HepG2 (cell line): ENCODE results near the gene PTPRM. TPM values are rescaled to one million over a fixed set of nuclear protein-coding genes. Genes with fewer than 3 reads are reported as not detected.

Experiments used
- ATAC-seq: fragments of 200-7000 bp; cut with Tn5 transposase; 3 replicates; pipeline ENCODE4 v1.9.1; 2020; ENCODE audit warnings: mild to moderate bottlenecking, moderate library complexity
- BruUV-seq: library from RNA; stranded (reverse); fragments of 400-500 nt; replicated peaks from 2 replicates; lab custom pipeline; 2021; lab: Mats Ljungman, UMichigan
- CTCF ChIA-PET: fragments of 300-600 bp; formaldehyde crosslinking; extraction: SDS; loops from one replicate; lab custom pipeline; 2021; ENCODE audit warnings: low total read pairs, inconsistent platforms, low intra/inter-chr PET ratio; lab: Yijun Ruan, JAX
- POLR2A ChIA-PET: fragments of 350-600 bp; sonication (Branson Sonifier 250); formaldehyde crosslinking; loops from one replicate; lab custom pipeline; 2020; ENCODE audit warnings: antibody characterized with exemption, inconsistent platforms; lab: Yijun Ruan, JAX
- DNase-seq: peaks from one replicate; pipeline ENCODE4 v3.0.0-alpha.2; 2015; ENCODE audit warnings: low spot score
- FAIRE-seq: peaks from 3 replicates; lab custom pipeline; 2011; peaks lifted over from hg19 to GRCh38; lab: Jason Lieb, UNC
- H2AFZ ChIP-seq: one replicate; pipeline ENCODE4 v1.6.1; 2011; ENCODE audit warnings: low read length, inconsistent platforms
- H3K27ac ChIP-seq: fragments of 300-600 bp; 3 replicates; pipeline ENCODE4 v1.8.0; 2011; ENCODE audit warnings: mixed run types, mild to moderate bottlenecking, mixed read lengths, low read length, inconsistent platforms; ENCODE audit not compliant: insufficient read depth; ENCODE audit errors: extremely low read length
- H3K27me3 ChIP-seq, 2 experiments: fragments of 200-600 bp in 1 of 2; 2 replicates in 1 of 2; 3 replicates in 1 of 2; pipeline versions ENCODE4 v1.6.0 to v1.8.0; 2011; ENCODE audit warnings: low read length in 2 of 2, mild to moderate bottlenecking in 2 of 2, moderate library complexity in 2 of 2, inconsistent platforms in 1 of 2; ENCODE audit not compliant: insufficient read depth in 2 of 2, control insufficient read depth in 1 of 2
- H3K36me3 ChIP-seq, 2 experiments: fragments of 200-600 bp in 1 of 2; replicated peaks in 1 of 2; 2 replicates in 1 of 2; 3 replicates in 1 of 2; pipeline versions ENCODE4 v1.5.1 to v1.8.0; 2011; ENCODE audit warnings: low read length in 2 of 2, inconsistent platforms in 1 of 2; ENCODE audit not compliant: insufficient read depth in 2 of 2, control insufficient read depth in 1 of 2
- H3K4me1 ChIP-seq: 2 replicates; pipeline ENCODE4 v1.5.1; 2012; ENCODE audit warnings: low read length, inconsistent platforms; ENCODE audit not compliant: insufficient read depth
- H3K4me2 ChIP-seq: 2 replicates; pipeline ENCODE4 v1.6.0; 2011; ENCODE audit warnings: low read depth, low read length, inconsistent platforms
- H3K4me3 ChIP-seq, 3 experiments: fragments of 200-600 bp in 1 of 3; sonication (generic), shearing (Covaris generic) in 1 of 3; replicated peaks in 1 of 3; 2 replicates each; pipeline ENCODE4 v1.5.1; 2011 to 2016; ENCODE audit warnings: low read length in 3 of 3, inconsistent platforms in 2 of 3, low read depth in 2 of 3, mild to moderate bottlenecking in 2 of 3, control low read depth in 1 of 3, mixed read lengths in 1 of 3; ENCODE audit not compliant: insufficient read depth in 1 of 3
- H3K79me2 ChIP-seq: one replicate; pipeline ENCODE4 v1.6.1; 2011; ENCODE audit warnings: low read length, inconsistent platforms; ENCODE audit not compliant: insufficient read depth
- H3K9ac ChIP-seq: 2 replicates; pipeline ENCODE4 v1.6.0; 2011; ENCODE audit warnings: mild to moderate bottlenecking, low read depth, low read length, inconsistent platforms; ENCODE audit not compliant: insufficient read depth
- H3K9me3 ChIP-seq: 2 replicates; pipeline ENCODE4 v1.5.1; 2012; ENCODE audit warnings: mild to moderate bottlenecking, low read length
- H4K20me1 ChIP-seq: 2 replicates; pipeline ENCODE4 v1.6.0; 2011; ENCODE audit warnings: inconsistent platforms, mild to moderate bottlenecking, low read length, moderate library complexity; ENCODE audit not compliant: insufficient read depth
- ATF6 ChIP-seq: sonication (generic); formaldehyde crosslinking; conservative IDR thresholded peaks from 2 replicates; pipeline ENCODE4 v1.4.0; 2020; ENCODE audit warnings: missing genetic modification reagents
- BCL3 ChIP-seq: sonication (generic); formaldehyde crosslinking; IDR thresholded peaks from 2 replicates; pipeline ENCODE4 v1.5.1; 2020; ENCODE audit warnings: mild to moderate bottlenecking, missing genetic modification reagents, moderate library complexity
- BRD4 ChIP-seq: sonication (generic); formaldehyde crosslinking; IDR thresholded peaks from 2 replicates; pipeline ENCODE4 v1.4.0; 2020; ENCODE audit warnings: missing genetic modification reagents
- CBX2 ChIP-seq, 2 experiments: fragments of 200-600 bp in 1 of 2; sonication (generic); formaldehyde crosslinking in 1 of 2; IDR thresholded peaks; 2 replicates each; pipeline versions ENCODE4 v1.7.0 to v1.8.1; 2018 to 2022; ENCODE audit warnings: low read depth in 2 of 2, low read length in 1 of 2, mild to moderate bottlenecking in 1 of 2, missing genetic modification reagents in 1 of 2
- ELK4 ChIP-seq: sonication (generic); formaldehyde crosslinking; IDR thresholded peaks from 2 replicates; pipeline ENCODE4 v1.9.0; 2021; ENCODE audit warnings: missing genetic modification reagents, borderline replicate concordance
- KLF11 ChIP-seq: IDR thresholded peaks from 2 replicates; pipeline ENCODE4 v1.6.1; 2016; ENCODE audit warnings: missing compliant biosample characterization
- MYNN ChIP-seq: sonication (generic); formaldehyde crosslinking; IDR thresholded peaks from 2 replicates; pipeline ENCODE4 v1.4.0; 2020; ENCODE audit warnings: mild to moderate bottlenecking, low read depth, missing genetic modification reagents
- NFYC ChIP-seq: IDR thresholded peaks from 2 replicates; pipeline ENCODE4 v1.6.1; 2016; ENCODE audit warnings: missing genetic modification reagents, missing compliant biosample characterization
- STAT5B ChIP-seq: sonication (generic); formaldehyde crosslinking; IDR thresholded peaks from 2 replicates; pipeline ENCODE4 v1.4.0; 2020; ENCODE audit warnings: missing genetic modification reagents
- SUZ12 ChIP-seq: fragments of 150-350 bp; IDR thresholded peaks from 2 replicates; pipeline ENCODE4 v1.6.1; 2014; ENCODE audit warnings: low read depth, low read length
- TBX2 ChIP-seq: sonication (generic); formaldehyde crosslinking; IDR thresholded peaks from 2 replicates; pipeline ENCODE4 v1.5.0; 2020; ENCODE audit warnings: missing genetic modification reagents, mild to moderate bottlenecking, borderline replicate concordance
- TEAD3 ChIP-seq: optimal IDR thresholded peaks from 2 replicates; pipeline ENCODE3; 2016; ENCODE audit warnings: borderline replicate concordance
- TEF ChIP-seq: sonication (generic); formaldehyde crosslinking; IDR thresholded peaks from 2 replicates; pipeline ENCODE4 v1.5.0; 2020; ENCODE audit warnings: missing genetic modification reagents
- YEATS2 ChIP-seq: sonication (generic); formaldehyde crosslinking; IDR thresholded peaks from 2 replicates; pipeline ENCODE4 v1.4.0; 2020; ENCODE audit warnings: missing genetic modification reagents, borderline replicate concordance
- ZBTB42 ChIP-seq: sonication (generic); formaldehyde crosslinking; IDR thresholded peaks from 2 replicates; pipeline ENCODE4 v1.5.0; 2020; ENCODE audit warnings: mild to moderate bottlenecking, missing genetic modification reagents
- ZMAT5 ChIP-seq: sonication (generic); formaldehyde crosslinking; IDR thresholded peaks from 2 replicates; pipeline ENCODE4 v1.5.0; 2020; ENCODE audit warnings: mild to moderate bottlenecking, low read depth, missing genetic modification reagents, borderline replicate concordance
- ZNF121 ChIP-seq: sonication (generic); formaldehyde crosslinking; IDR thresholded peaks from 2 replicates; pipeline ENCODE4 v1.5.0; 2020; ENCODE audit warnings: mild to moderate bottlenecking, missing genetic modification reagents
- ZNF644 ChIP-seq: IDR thresholded peaks from 2 replicates; pipeline ENCODE4 v1.6.1; 2016; ENCODE audit warnings: low read depth
- ZNF784 ChIP-seq: sonication (generic); formaldehyde crosslinking; IDR thresholded peaks from 2 replicates; pipeline ENCODE4 v1.5.1; 2020; ENCODE audit warnings: missing genetic modification reagents, mild to moderate bottlenecking, borderline replicate concordance
- WGBS: methylation state at CpG from one replicate; pipeline ENCODE4 v1.1.6; 2017; ENCODE audit warnings: low lambda C conversion rate; 5-methylcytosine and 5-hydroxymethylcytosine counted together
- in situ Hi-C: cut with HindIII; loops from 2 replicates; pipeline ENCODE4 v1.10.0; 2017; ENCODE audit warnings: low pct_unique_long_range_greater_than_20kb; ENCODE audit not compliant: extremely low pct_ligation_motif_present
- intact Hi-C: fragments of 100-400 bp; cut with micrococcal nuclease; formaldehyde crosslinking; loops from one replicate; pipeline ENCODE4 v1.10.0; 2022; ENCODE audit not compliant: unreplicated experiment
- polyA plus RNA-seq, 8 experiments: library from polyadenylated mRNA; depleted of rRNA in 3 of 8; stranded (reverse) in 7 of 8; unstranded in 1 of 8; fragments of >200 nt; fragmentation: Illumina TruSeq in 4 of 8; extraction: Trizol in 4 of 8; gene quantifications; 2 replicates each; pipeline versions ENCODE4 v1.2.1 to v1.2.3, GENCODE V29; 2011 to 2016; ENCODE audit warnings: low read depth in 4 of 8, missing spikeins in 1 of 8, mixed read lengths in 1 of 8; ENCODE audit not compliant: insufficient read depth in 1 of 8
- total RNA-seq, 5 experiments: library from RNA; depleted of rRNA; stranded (reverse); fragments of >200 nt; fragmentation: Illumina TruSeq; extraction: Trizol; gene quantifications; 2 replicates each; pipeline ENCODE4 v1.2.3, GENCODE V29; 2016; ENCODE audit warnings: low read depth in 1 of 5

Gene PTPRM
- total and polyA plus RNA-seq, 2 of the 13 experiments (the other 11 are each of a cell fraction or from before 2014, with no cell fraction given), result 12.6 to 108 TPM

- CTCF ChIA-PET, result no interaction called here
- no peak for TF ChIP-seq TBX2 (CRISPR knock-in tag)
- no peak for TF ChIP-seq SUZ12
- no peak for TF ChIP-seq ZNF644 (CRISPR knock-in tag)
- TF ChIP-seq ATF6 (CRISPR knock-in tag), result no peak
- TF ChIP-seq CBX2 (IDR thresholded peaks at IDR 0.05; ENCODE audit: low read depth, low read length), result no peak
- no peak for TF ChIP-seq CBX2 (CRISPR knock-in tag; IDR thresholded peaks at IDR 0.05; ENCODE audit: low read depth)
- no peak for TF ChIP-seq KLF11 (CRISPR knock-in tag)
- TF ChIP-seq YEATS2, result no peak
- no peak for TF ChIP-seq ZNF784 (CRISPR knock-in tag)
- no peak for TF ChIP-seq TEAD3 (CRISPR knock-in tag)
- no peak for TF ChIP-seq BCL3 (CRISPR knock-in tag)
- TF ChIP-seq ZNF121 (CRISPR knock-in tag), result no peak
- no peak for TF ChIP-seq ELK4 (CRISPR knock-in tag)
- TF ChIP-seq STAT5B, result no peak
- TF ChIP-seq ZMAT5, result no peak
- no peak for TF ChIP-seq ZBTB42 (CRISPR knock-in tag)
- no peak for TF ChIP-seq NFYC (CRISPR knock-in tag)
- no peak for TF ChIP-seq TEF
- no peak for TF ChIP-seq MYNN (CRISPR knock-in tag)
- TF ChIP-seq BRD4 (CRISPR knock-in tag), result no peak
- H3K4me3 ChIP-seq, result no peak overlapping the region
- H3K27ac ChIP-seq, result no peak overlapping the region
- no peak overlapping the region for H2AFZ ChIP-seq
- H3K9ac ChIP-seq, result no peak overlapping the region
- H3K36me3 ChIP-seq, result no peaks in the 10 kb centered on the region
- POLR2A ChIA-PET, result no interaction called here
- 72% methylated on average over 4 of the region's 6 CpGs for WGBS
- no peak overlapping the region; the same call in 1 of the 2 replicates for H3K4me2 ChIP-seq
- DNase-seq (no peak), ATAC-seq (peak; percentile 27; the same call in 1 of the 3 replicates), FAIRE-seq (no peak)
- intact Hi-C loops, result no loop called here
- in situ Hi-C loops, result no loop called here
- peaks cover 4% of the 10 kb centered on the region for H3K79me2 ChIP-seq
- no TSS peak for BruUV-seq
- no peaks in the 10 kb centered on the region for H3K27me3 ChIP-seq
- no peaks in the 10 kb centered on the region for H3K9me3 ChIP-seq
- no peaks in the 10 kb centered on the region; the same call in 1 of the 2 replicates for H4K20me1 ChIP-seq
- H3K4me1 ChIP-seq, result peaks cover 32% of the 10 kb centered on the region
Observed at GRCh38 chr18:7657050-7657449, 89.9 kb downstream of the PTPRM start.
